GM21825 (cell line): Measurements from ENCODE around the gene ZNRF1.
A peak's percentile ranks its signal among the peaks of the same experiment; 100 is the strongest.
"Not testable (repeated sequence)": the region's sequence is repeated elsewhere in the genome, so short reads cannot be mapped to it uniquely, and the experiment has no call there.

Experiments
- ATAC-seq: cut with Tn5 transposase; IDR thresholded peaks from one replicate; pipeline ENCODE4 v1.9.1; 2021; ENCODE audit warnings: mild to moderate bottlenecking, moderate library complexity; ENCODE audit not compliant: unreplicated experiment

Gene ZNRF1

GRCh38 chr16:75111514-75111940 lies 112.7 kb downstream of the ZNRF1 start:
- ATAC-seq = peak; percentile 2

DNA sequence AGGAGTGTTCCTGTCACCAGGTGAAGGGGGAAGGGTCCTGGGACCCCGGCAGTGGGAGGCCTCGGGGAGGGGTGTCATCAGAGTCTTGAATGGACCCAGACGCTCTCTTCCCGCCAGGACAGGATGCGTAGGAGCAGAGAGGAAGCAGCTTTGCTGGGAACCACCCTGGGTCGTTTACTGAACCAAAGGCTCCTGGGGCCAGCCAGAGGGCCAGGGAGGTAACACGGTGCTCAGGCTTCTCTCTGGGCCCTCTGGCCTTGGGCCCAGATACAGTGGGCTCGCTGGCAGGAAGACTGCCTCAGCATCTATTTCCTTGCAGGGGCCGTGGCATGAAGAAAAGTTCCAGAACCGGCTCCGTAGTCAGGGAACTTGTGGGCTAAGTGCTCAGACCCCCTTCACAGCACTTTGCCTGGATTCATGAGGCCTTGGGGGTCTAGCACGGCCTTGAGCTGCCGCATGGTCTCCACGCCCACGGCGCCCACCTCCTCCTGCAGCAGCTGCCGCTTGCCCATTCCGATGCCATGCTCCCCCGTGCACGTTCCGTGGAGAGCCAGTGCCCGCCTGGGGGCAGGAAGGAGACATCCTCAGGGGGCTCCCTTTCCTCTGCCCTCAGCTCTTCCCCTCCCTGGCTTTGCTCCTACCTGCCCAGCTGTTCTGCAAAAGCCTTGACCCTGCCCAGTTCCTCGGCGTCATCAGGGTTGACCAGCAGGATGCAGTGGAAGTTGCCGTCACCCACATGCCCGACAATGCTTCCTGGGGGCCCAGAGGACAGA lies 113.3 kb downstream of the ZNRF1 start:
- ATAC-seq = no peak

DNA sequence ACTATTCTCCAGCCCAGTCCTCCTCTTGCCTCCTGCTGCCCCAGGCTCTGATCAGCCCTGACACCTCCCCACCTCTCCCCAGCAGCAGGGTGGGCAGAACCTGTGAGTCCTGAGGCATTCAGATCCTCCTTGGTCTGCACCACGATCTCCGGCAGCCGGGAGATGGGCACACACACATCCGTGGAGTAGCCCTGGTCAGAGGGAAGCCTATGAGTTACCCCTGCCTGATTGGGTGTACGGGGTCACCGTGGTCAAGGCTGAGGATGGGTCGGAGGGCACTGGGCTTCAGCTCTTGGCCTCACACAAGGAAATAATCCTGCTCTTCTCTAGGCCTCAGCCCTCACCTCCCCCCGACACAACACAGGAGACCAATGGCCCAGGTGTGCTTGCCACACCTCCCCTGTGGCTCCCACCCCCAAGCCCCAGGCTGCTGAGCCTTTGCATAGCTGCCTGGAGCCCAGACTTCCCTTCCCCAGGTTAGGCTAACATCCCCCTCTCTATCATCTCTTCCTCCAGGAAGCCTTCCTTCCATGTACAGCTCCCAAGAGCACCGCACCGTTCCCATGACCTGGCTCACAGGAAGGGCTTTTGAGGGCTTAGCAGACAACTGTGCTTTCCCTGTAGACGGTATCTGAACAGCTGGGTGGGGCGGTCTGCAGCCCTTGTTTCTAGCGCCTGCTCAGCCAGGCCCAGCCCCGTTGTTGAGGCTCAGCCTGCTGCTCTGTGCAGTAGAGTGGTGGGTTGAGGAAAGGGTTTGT lies 114.1 kb downstream of the ZNRF1 start:
- no peak for ATAC-seq

GRCh38 chr16:75113541-75114121 lies 114.8 kb downstream of the ZNRF1 start:
- ATAC-seq = no peak

- ATAC-seq = no peak
Observed at GRCh38 chr16:75114179-75114945, 115.5 kb downstream of the ZNRF1 start.

- ATAC-seq = no peak
Observed at GRCh38 chr16:75114946-75115825, 116.4 kb downstream of the ZNRF1 start.

GRCh38 chr16:75116081-75116910 lies 117.5 kb downstream of the ZNRF1 start, which contains the start of gene LDHD:
Gene LDHD (minus strand): TSS chr16:75116780. CDS start chr16:75116720, 60 bp downstream.
- ATAC-seq = no peak

DNA sequence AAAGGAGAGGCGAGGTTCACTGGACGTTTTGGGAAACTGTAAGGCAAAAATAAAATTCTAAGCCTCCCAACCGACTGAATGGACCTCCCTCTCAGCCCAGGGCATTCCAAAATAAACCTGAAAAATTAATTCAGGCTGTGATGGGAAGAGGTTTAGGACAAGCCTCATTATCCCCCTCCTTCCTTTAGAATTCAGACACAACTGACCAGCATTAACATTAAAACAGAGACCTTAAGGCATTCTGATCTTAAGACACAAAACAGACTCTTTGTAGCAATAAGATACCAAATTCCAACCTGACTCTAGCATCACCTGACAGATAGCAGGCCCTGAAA lies 118.1 kb downstream of the ZNRF1 start:
- ATAC-seq = no peak

- no peak for ATAC-seq
Observed at GRCh38 chr16:75118943-75119539, 120.2 kb downstream of the ZNRF1 start.

- no peak for ATAC-seq
Observed at GRCh38 chr16:75120253-75120652, 121.4 kb downstream of the ZNRF1 start.

DNA sequence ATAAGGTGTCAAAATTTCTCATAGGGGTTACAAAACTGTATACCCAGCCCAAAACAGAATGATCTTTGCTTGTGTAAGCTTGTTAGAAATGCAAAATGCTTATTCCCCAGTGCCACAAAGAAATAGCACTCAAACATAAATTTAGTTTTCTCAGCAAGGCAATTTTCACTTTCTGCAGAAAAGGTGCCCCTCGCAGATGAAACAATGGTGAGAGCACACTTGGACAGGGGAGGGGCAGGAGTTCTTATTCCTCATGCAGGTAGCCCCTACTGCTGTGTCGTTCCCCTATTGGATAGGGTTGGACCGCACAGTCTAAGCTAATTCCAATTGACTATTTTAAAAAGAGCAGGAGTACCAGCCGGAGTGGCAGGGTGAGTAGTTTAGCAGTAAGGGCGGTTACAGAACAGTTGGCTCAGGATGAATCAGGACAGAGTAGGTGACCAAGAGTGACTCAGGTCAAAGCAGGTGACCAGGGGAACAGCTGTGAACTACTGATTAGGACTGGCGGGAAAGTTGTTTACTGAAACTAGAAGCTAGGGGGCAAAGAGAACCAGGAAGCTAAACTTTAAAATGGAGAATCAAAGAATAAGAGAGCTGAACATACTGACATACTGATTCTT lies 123.2 kb downstream of the ZNRF1 start:
- ATAC-seq = no peak

- no peak for ATAC-seq
Observed at GRCh38 chr16:75122609-75123008, 123.8 kb downstream of the ZNRF1 start.

DNA sequence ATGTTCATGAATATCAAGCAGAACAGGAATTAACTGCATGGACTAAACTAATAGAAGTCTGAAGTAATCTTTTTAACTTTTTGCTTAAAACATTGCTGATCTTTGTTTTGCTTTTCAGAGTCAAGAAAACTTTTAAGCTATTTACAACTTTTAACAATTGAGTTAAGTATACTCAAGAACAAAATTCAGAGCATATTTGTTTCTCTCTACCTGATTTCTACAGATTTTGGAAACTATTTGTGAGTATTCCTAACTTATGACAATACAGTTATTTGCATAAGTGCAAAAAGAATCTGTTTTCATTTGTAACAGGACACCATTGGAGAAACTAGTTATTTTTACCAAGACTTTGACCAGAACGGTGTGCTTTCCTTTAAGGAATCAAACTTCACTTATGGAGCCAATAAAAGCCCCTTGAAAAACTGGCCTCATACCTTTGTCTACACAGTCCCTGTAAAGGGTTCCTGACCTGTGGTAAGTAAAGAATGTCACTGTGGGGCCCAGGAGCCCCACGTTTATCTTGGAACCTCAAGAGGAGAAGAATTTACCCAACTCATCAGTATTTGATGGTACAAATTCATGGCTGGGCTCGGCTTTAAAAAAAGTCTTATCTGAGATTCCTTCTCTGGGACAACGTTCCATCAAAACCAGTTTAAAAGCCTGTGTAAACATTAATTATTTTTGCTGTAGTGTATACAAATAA lies 129.0 kb downstream of the ZNRF1 start:
- ATAC-seq = no peak

GRCh38 chr16:75129421-75130149 lies 130.8 kb downstream of the ZNRF1 start:
- ATAC-seq = not testable (repeated sequence)

DNA sequence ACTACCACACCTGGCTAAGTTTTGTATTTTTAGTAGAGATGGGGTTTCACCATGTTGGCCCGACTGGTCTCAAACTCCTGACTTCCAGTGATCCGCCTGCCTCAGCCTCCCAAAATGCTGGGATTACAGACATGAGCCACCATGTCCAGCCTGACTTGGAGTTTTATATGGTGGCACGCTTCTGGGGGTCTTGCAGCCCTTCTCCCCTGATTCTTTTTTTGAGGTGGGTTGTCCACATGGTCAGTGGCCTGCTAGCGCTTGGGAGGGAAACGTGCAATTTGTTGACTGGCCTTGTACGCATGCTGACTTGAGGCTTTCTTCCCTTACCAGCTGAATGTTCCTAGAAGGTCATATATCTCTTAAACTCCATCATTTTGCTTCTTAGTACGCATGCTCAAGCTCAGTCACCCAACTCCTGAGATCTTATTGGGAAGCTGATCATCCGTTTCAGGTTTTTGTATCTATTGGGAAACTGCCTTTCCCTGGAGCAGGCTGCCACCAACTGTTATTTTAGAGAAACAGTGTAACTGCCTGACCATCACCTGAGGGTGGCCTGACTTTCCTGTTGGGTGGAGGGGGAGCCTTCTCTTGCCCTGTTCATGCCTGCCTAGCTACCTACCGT lies 131.4 kb downstream of the ZNRF1 start:
- ATAC-seq = no peak

DNA sequence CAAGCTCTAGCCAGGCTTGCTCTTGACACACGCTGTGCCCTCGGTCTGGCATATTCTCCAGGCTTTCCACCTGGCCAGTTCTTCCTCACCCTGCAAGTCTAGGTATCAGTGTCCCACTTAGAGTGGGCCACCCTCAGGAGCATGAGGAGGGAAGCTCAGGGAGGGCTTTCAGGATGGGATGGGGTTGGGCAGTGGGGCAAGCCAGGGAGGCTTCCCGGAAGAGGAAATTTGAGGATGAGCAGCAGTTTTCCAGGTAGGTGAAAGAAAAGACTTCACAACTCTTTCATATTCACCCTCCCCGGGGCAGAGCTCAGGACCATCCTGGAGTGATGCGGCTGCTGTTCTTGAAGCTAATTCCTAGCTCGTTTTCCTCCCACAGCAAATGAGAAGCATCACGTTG lies 132.3 kb downstream of the ZNRF1 start:
- ATAC-seq = no peak

- ATAC-seq = no peak
Observed at GRCh38 chr16:75138233-75138632, 139.4 kb downstream of the ZNRF1 start.
